HG02938 (cell line): Measurements from ENCODE around the gene EXOC4.

ENCODE experiments used
- ATAC-seq: cut with Tn5 transposase; IDR thresholded peaks from one replicate; pipeline ENCODE4 v1.9.1; 2021; ENCODE audit warnings: mild to moderate bottlenecking, moderate library complexity; ENCODE audit not compliant: unreplicated experiment

Gene EXOC4

DNA sequence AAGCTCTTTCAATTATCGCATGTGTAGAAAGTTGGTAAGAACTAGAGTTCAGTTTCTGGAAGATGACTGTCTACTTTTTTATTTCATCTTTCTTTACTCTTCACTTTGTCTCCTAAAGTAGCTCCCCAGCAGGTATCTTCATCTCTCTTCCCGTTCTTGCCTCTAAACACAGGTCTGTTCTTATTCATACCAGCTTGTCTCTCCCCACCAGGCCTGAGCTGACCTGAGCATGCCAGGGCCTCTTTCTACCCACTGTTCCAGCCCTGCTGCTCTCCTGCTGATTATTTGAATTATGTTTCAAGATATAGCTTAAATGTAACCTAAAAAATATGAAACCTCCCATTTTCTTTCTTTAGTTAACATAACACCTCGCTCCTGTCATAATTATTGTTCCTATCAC lies 488.2 kb downstream of the EXOC4 start:
- ATAC-seq, result no peak

GRCh38 chr7:133741703-133742102 lies 488.8 kb downstream of the EXOC4 start:
- ATAC-seq, result no peak

GRCh38 chr7:133742709-133743538 lies 490.0 kb downstream of the EXOC4 start:
- no peak for ATAC-seq

- ATAC-seq, result no peak
Observed at GRCh38 chr7:133744451-133744850, 491.6 kb downstream of the EXOC4 start.

GRCh38 chr7:133746305-133746704 lies 493.4 kb downstream of the EXOC4 start:
- no peak for ATAC-seq

DNA sequence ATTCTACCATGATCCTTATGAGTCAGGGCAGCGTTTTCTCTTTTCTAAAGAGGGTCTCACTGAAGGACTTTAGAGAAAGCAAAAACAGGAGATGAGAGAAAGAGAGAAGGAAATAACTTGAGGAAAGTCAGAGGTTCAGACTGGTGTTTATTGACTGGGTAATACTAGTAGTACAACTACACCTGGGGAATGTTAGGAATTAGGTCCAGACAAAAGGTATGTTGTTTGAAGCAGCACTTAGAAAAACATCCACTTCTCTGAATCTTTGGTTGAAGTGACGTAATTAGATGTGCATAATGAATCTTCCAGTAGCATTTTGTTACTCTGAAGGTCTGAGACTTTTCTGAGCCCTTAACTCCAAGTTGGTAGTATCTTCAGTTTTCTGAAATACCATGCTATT lies 494.0 kb downstream of the EXOC4 start:
- ATAC-seq, result no peak

GRCh38 chr7:133748443-133749407 lies 495.8 kb downstream of the EXOC4 start:
- ATAC-seq, result no peak

DNA sequence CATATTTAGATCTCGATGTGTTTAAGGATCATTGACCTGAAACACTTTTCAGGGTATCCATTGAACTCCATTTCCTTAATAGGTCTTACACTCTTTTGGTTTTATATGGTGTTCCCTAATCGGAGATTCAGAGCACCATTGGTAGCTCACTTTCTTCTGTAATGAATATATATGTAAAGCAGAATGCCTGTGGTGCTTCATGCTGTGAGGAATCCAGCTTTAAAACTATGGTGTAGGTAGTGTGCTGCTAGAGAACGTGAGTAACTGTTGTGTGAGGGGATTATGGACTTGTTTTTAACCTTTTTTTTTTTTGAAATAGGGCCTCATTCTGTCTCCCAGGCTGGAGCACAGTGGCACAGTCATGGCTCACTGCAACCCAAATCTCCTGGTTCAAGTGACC lies 497.4 kb downstream of the EXOC4 start:
- ATAC-seq, result no peak

DNA sequence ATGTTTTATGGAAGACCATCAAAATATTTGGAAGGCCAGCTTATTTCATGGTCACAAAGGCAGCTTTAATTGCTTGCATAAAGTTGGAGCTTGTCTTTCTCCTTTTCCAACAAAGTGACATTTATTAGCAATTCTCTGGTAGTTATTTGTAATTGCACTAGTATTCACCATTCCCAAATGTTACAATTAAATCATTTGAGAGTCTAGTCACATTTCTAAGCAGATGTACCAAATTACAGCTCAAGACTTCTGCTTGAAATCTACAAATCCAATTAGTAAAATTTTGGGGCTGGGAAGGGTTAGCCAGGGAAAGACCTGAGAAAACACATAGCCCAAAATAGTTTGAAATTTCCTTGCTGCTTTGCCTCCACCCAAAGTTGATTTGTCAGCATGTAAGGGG lies 498.2 kb downstream of the EXOC4 start:
- ATAC-seq, result no peak

DNA sequence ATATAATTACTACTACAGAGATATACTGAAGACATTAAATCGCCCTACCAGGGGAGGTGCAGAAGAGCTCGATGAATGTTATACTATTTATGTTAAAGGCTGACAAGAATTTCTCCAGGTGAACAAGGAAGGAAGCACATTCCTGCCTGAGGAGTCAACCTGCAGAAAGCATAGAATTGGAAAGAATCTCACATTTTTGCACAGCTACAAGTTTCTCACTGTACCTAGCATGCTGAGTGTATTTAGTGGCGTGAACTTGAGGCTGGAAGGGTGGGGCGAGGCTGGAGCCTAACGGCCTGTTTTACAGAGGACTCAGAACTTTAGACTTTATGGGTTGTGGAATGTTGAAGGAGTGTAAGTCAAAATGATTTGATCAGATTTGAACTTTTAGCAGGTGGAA lies 500.6 kb downstream of the EXOC4 start:
- ATAC-seq, result no peak

- ATAC-seq, result no peak
Observed at GRCh38 chr7:133754708-133755107, 501.8 kb downstream of the EXOC4 start.

GRCh38 chr7:133755901-133756300 lies 503.0 kb downstream of the EXOC4 start:
- ATAC-seq, result no peak

DNA sequence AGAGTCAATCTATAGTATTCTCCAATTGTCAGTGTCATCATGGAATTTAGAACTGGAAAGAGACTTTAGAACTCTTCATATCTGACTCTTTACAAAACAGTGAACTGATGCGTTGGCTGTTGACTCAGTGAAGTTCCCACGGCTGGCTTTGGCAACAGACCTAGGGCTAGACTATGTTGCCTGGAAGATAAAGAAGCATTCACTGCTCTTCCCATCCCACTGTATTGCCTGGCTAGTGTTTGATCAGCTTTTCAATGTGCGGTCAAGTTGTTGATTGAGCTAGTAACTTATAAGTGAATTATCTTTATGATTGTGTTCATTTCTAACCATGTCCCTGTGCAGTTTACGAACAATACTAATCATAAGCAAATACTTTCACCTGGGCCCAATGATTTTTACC lies 508.6 kb downstream of the EXOC4 start:
- no peak for ATAC-seq

GRCh38 chr7:133763076-133763640 lies 510.3 kb downstream of the EXOC4 start:
- no peak for ATAC-seq

GRCh38 chr7:133769668-133770067 lies 516.8 kb downstream of the EXOC4 start:
- ATAC-seq, result no peak

DNA sequence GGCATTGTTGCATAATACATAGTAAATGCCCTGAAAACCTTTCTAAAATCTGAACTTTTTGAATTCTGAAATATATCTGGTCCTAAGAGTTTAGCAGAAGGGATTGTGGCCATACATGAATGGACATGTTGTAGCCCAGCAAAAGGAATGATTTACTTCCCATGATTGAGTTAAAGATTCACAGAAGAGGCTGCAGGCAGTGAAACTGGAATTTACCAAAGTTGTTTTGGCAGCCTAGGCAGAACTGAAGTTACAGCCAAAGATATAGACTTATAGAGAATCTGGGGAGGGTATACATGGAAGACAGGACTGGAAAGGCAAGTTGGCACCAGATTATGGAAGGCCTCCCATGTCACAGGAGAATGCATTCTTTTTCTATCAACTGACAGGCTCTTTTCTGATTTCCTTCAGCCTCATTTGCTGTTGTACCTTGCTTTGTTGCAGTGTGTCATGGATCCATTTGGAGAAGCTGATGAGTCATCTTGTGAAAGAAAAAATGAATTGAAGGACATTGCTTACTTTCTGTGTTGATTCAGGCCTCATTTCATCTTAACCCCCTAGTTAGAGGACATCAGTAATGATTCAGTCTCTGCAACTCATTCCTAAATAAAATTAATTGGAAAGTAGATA lies 518.1 kb downstream of the EXOC4 start:
- ATAC-seq, result no peak

GRCh38 chr7:133771788-133772419 lies 519.0 kb downstream of the EXOC4 start:
- no peak for ATAC-seq

DNA sequence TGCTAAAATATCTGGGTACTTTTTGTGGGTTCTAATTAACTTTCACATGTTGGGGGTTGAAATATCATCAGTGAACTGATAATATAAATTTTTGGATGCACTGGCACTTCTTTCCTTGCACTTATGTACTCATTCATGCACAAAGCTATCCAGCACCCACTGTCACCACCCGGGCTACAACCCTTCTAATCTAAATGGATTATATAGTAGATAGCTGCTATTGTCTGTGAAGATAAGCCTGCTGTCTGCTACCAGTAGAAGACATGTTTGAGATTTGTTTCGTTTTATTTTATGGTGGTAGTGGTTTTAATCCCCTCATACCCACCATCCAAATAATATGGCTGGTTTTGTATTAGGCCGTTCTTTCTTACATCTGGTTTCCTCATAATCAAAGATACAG lies 520.7 kb downstream of the EXOC4 start:
- no peak for ATAC-seq

GRCh38 chr7:133775201-133775600 lies 522.3 kb downstream of the EXOC4 start:
- ATAC-seq, result no peak

- no peak for ATAC-seq
Observed at GRCh38 chr7:133776266-133776665, 523.4 kb downstream of the EXOC4 start.

DNA sequence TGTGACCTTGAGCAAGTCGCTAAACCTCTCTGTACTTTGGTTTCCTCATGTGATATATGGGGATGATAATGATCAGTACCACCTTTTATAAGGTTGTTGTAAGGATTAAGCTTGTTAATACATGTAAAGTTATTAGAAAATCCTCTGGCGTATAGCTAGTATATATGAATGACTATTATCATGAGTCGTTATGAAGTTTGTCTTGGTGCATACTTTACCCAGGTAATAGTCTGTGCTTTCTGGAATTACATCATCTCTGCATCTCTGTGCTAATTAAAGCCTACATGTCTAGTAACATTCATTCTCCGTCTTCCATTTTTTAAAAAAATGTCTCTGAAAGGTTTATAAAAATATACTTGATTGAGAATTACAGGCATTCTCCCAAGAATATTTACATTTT lies 524.8 kb downstream of the EXOC4 start:
- ATAC-seq, result no peak
